Measurements from ENCODE around the gene POU2F1. TPM values are rescaled to one million over a fixed set of nuclear protein-coding genes. Genes with fewer than 3 reads are reported as not detected.

POU2F1 gene
- total RNA-seq, 1 experiment from 2014 or later = 11.6 TPM

GRCh38 chr1:167474191-167474641, 253.5 kb downstream of the POU2F1 start:
- no peak overlapping the region for H3K27ac Mint-ChIP-seq (ENCODE audit: low read depth, unreplicated experiment)
- CTCF ChIA-PET = interaction anchor here (0.6 to 0.8 kb wide), 3 partner anchors 206 to 996 kb away, joined by 3 read pairs; no protein-coding TSS in a partner anchor
- no peaks in the 10 kb centered on the region for H3K36me3 Mint-ChIP-seq (ENCODE audit: insufficient read depth, unreplicated experiment)
- no peak overlapping the region for H3K4me3 Mint-ChIP-seq (ENCODE audit: unreplicated experiment)
- POLR2A ChIA-PET = interaction anchor here (1.1 kb wide), 1 partner anchor 74 kb away, joined by 3 read pairs; no protein-coding TSS in a partner anchor
- H3K4me1 Mint-ChIP-seq (ENCODE audit: insufficient read depth, unreplicated experiment) = no peaks in the 10 kb centered on the region
- TF ChIP-seq CTCF (IDR thresholded peaks at IDR 0.05; ENCODE audit: unreplicated experiment) = no peak
- H3K27me3 Mint-ChIP-seq (ENCODE audit: insufficient read depth, unreplicated experiment) = no peaks in the 10 kb centered on the region
- no peaks in the 10 kb centered on the region for H3K9me3 Mint-ChIP-seq (ENCODE audit: unreplicated experiment)
- no TSS peak for BruUV-seq (replicated peaks)
- intact Hi-C loops (cut with micrococcal nuclease) = no loop called here
- no peak for DNase-seq (ENCODE audit: unreplicated experiment)

- Mint-ChIP-seq H3K36me3 (ENCODE audit: insufficient read depth, unreplicated experiment) (no peaks in the 10 kb centered on the region), H3K4me3 (ENCODE audit: unreplicated experiment) (no peak overlapping the region), H3K27ac (ENCODE audit: low read depth, unreplicated experiment) (no peak overlapping the region), H3K27me3 (ENCODE audit: insufficient read depth, unreplicated experiment) (no peaks in the 10 kb centered on the region), H3K9me3 (ENCODE audit: unreplicated experiment) (no peaks in the 10 kb centered on the region), H3K4me1 (ENCODE audit: insufficient read depth, unreplicated experiment) (no peaks in the 10 kb centered on the region)
- DNase-seq (ENCODE audit: unreplicated experiment) = no peak
- no TSS peak for BruUV-seq (replicated peaks)
- no peak for TF ChIP-seq CTCF (IDR thresholded peaks at IDR 0.05; ENCODE audit: unreplicated experiment)
- CTCF ChIA-PET = interaction anchor here (0.6 to 4.7 kb wide), 7 partner anchors 14 to 417 kb away, joined by 3 to 16 read pairs (median 3); no protein-coding TSS in a partner anchor
- intact Hi-C loops (cut with micrococcal nuclease) = no loop called here
- POLR2A ChIA-PET = no interaction called here
These were observed 255.4 kb downstream of the POU2F1 start for GRCh38 chr1:167476061-167476460.

Other genes with a start within 250 kb of the POU2F1 start
- gene ILDR2, start 245.3 kb upstream of the POU2F1 start, total RNA-seq (2022) = 0.42 TPM in 2 replicates
- gene MAEL, start 231.6 kb upstream of the POU2F1 start, total RNA-seq (2022) = not detected in 2 replicates
- not detected in 2 replicates for gene GPA33, start 130.5 kb upstream of the POU2F1 start, total RNA-seq (2022)
- not detected in 2 replicates for gene STYXL2, start 126.8 kb upstream of the POU2F1 start, total RNA-seq (2022)